Endothelial cell of umbilical vein (primary cell): ENCODE data around the gene ACMSD. TPM values are rescaled to one million over a fixed set of nuclear protein-coding genes. Genes with fewer than 3 reads are reported as not detected.

ENCODE experiments used
- BruUV-seq: library from RNA; stranded (reverse); fragments of 400-500 nt; replicated peaks from 2 replicates; lab custom pipeline; 2021; lab: Mats Ljungman, UMichigan
- CTCF ChIA-PET: fragments of 300-600, 350-600 bp; sonication (Branson Sonifier 250); formaldehyde crosslinking; loops from one replicate; lab custom pipeline; 2021; ENCODE audit warnings: antibody characterized with exemption, inconsistent platforms; lab: Charles Lee
- POLR2A ChIA-PET: fragments of 300-600, 350-600 bp; sonication (Branson Sonifier 250); formaldehyde crosslinking; loops from one replicate; lab custom pipeline; 2021; ENCODE audit warnings: antibody characterized with exemption, inconsistent platforms; lab: Charles Lee
- DNase-seq: peaks from one replicate; pipeline ENCODE4 v3.0.0-alpha.2; 2011; ENCODE audit warnings: low read depth, low spot score
- FAIRE-seq: peaks from 2 replicates; lab custom pipeline; 2011; peaks lifted over from hg19 to GRCh38; lab: Jason Lieb, UNC
- H2AFZ ChIP-seq: 2 replicates; pipeline ENCODE4 v1.6.0; 2012; ENCODE audit warnings: low read depth, low read length, control low read depth, inconsistent platforms
- H3K27ac ChIP-seq: 2 replicates; pipeline ENCODE4 v1.5.1; 2011; ENCODE audit warnings: low read depth, mild to moderate bottlenecking, control low read depth, low read length, moderate library complexity; ENCODE audit not compliant: insufficient read depth
- H3K27me3 ChIP-seq, 2 experiments: 2 replicates each; pipeline versions ENCODE4 v1.6.0 to v1.6.1; 2011; ENCODE audit warnings: low read length in 2 of 2, mixed read lengths in 1 of 2; ENCODE audit not compliant: control insufficient read depth in 2 of 2, insufficient read depth in 2 of 2
- H3K36me3 ChIP-seq, 2 experiments: 2 replicates in 1 of 2; 3 replicates in 1 of 2; pipeline ENCODE4 v1.5.1; 2011; ENCODE audit warnings: low read length in 2 of 2, mild to moderate bottlenecking in 1 of 2, moderate library complexity in 1 of 2; ENCODE audit not compliant: control insufficient read depth in 2 of 2, insufficient read depth in 2 of 2; ENCODE audit errors: extremely low read depth in 1 of 2
- H3K4me1 ChIP-seq: 3 replicates; pipeline ENCODE4 v1.5.1; 2011; ENCODE audit warnings: mild to moderate bottlenecking, low read length; ENCODE audit not compliant: control insufficient read depth, insufficient read depth; ENCODE audit errors: extremely low read depth
- H3K4me2 ChIP-seq: 2 replicates; pipeline ENCODE4 v1.6.1; 2011; ENCODE audit warnings: low read length, control low read depth, mixed read lengths; ENCODE audit not compliant: insufficient read depth
- H3K4me3 ChIP-seq, 3 experiments: fragments of 200-600 bp in 1 of 3; sonication (generic), shearing (Covaris generic) in 1 of 3; replicated peaks in 1 of 3; 2 replicates each; pipeline ENCODE4 v1.5.1; 2011 to 2016; ENCODE audit warnings: control low read depth in 3 of 3, low read length in 3 of 3, mild to moderate bottlenecking in 2 of 3, inconsistent platforms in 1 of 3, low read depth in 1 of 3, moderate library complexity in 1 of 3; ENCODE audit not compliant: insufficient read depth in 1 of 3
- H3K79me2 ChIP-seq: 2 replicates; pipeline ENCODE4 v1.6.0; 2012; ENCODE audit warnings: low read length, inconsistent platforms; ENCODE audit not compliant: control insufficient read depth, insufficient read depth
- H3K9ac ChIP-seq: replicated peaks from 2 replicates; pipeline ENCODE3; 2011; ENCODE audit warnings: low read length, control low read depth; ENCODE audit not compliant: insufficient read depth; ENCODE audit errors: extremely low read depth
- H3K9me1 ChIP-seq: replicated peaks from 3 replicates; pipeline ENCODE4 v1.6.0; 2011; ENCODE audit warnings: mild to moderate bottlenecking, low read length; ENCODE audit not compliant: control insufficient read depth, insufficient read depth; ENCODE audit errors: extremely low read depth
- H3K9me3 ChIP-seq: replicated peaks from 2 replicates; pipeline ENCODE4 v1.5.1; 2012; ENCODE audit warnings: low read length, inconsistent platforms; ENCODE audit not compliant: control insufficient read depth, insufficient read depth
- H4K20me1 ChIP-seq: replicated peaks from 2 replicates; pipeline ENCODE3; 2011; ENCODE audit warnings: mild to moderate bottlenecking, low read length; ENCODE audit not compliant: control insufficient read depth, insufficient read depth; ENCODE audit errors: extremely low read depth
- EZH2 ChIP-seq: IDR thresholded peaks from 2 replicates; pipeline ENCODE4 v1.6.1; 2012; ENCODE audit warnings: borderline replicate concordance, low read depth, mild to moderate bottlenecking, moderate library complexity, low read length, inconsistent platforms; ENCODE audit not compliant: severe bottlenecking
- FOS ChIP-seq: IDR thresholded peaks from 2 replicates; pipeline ENCODE4 v1.6.1; 2011; ENCODE audit warnings: mild to moderate bottlenecking, low read length, moderate library complexity, borderline replicate concordance; ENCODE audit not compliant: insufficient read depth
- GATA2 ChIP-seq: IDR thresholded peaks from 2 replicates; pipeline ENCODE4 v1.7.0; 2011; ENCODE audit warnings: low read depth, mild to moderate bottlenecking, moderate library complexity, mixed read lengths, low read length; ENCODE audit not compliant: insufficient read length, insufficient read depth
- JUN ChIP-seq: IDR thresholded peaks from 2 replicates; pipeline ENCODE4 v1.6.1; 2011; ENCODE audit warnings: borderline replicate concordance, low read depth; ENCODE audit not compliant: insufficient read length, insufficient read depth
- MYC ChIP-seq: IDR thresholded peaks from one replicate; pipeline ENCODE4 v1.6.1; 2011; ENCODE audit warnings: mild to moderate bottlenecking, low read depth, low read length
- POLR2A ChIP-seq: IDR thresholded peaks from 2 replicates; pipeline ENCODE4 v1.6.1; 2012; ENCODE audit warnings: low read depth, mild to moderate bottlenecking, control low read depth, low read length
- POLR2AphosphoS5 ChIP-seq: IDR thresholded peaks from 2 replicates; pipeline ENCODE4 v1.6.1; 2012; ENCODE audit warnings: low read depth, mild to moderate bottlenecking, control low read depth, low read length, moderate library complexity; ENCODE audit not compliant: insufficient read depth
- dilution Hi-C: fragments of 300-500 bp; cut with MboI; formaldehyde crosslinking; loops from one replicate; pipeline ENCODE4 v1.15.0; 2019; ENCODE audit warnings: low sequenced_read_pairs; ENCODE audit not compliant: extremely low pct_ligation_motif_present
- intact Hi-C: fragments of 100-400 bp; cut with micrococcal nuclease; formaldehyde crosslinking; loops from one replicate; pipeline ENCODE4 v1.10.0; 2022
- polyA plus RNA-seq, 4 experiments: library from polyadenylated mRNA; depleted of rRNA in 3 of 4; stranded (reverse) in 3 of 4; unstranded in 1 of 4; fragments of >200 nt; gene quantifications; 2 replicates each; pipeline versions ENCODE4 v1.2.1 to v1.2.3, GENCODE V29; 2011 to 2012; ENCODE audit warnings: missing spikeins in 1 of 4
- total RNA-seq: library from RNA; stranded (reverse); gene quantifications from 2 replicates; pipeline ENCODE4 v1.2.3, GENCODE V29; 2021
- TF ChIP-seq, protein P1 (sequence below): IDR thresholded peaks from 2 replicates; pipeline ENCODE4 v1.6.1; 2011; ENCODE audit not compliant: insufficient read depth, insufficient read length
- TF ChIP-seq, protein P2 (sequence below), 2 donors: IDR thresholded peaks; 1 replicate in 1 of 2; 2 replicates in 1 of 2; pipeline ENCODE4 v1.5.1; 2011; ENCODE audit warnings: low read length in 2 of 2, mild to moderate bottlenecking in 2 of 2, moderate library complexity in 2 of 2, control low read depth in 1 of 2, inconsistent platforms in 1 of 2, low read depth in 1 of 2; ENCODE audit not compliant: insufficient read depth in 1 of 2; ENCODE audit errors: extremely low read depth in 1 of 2

ACMSD gene
- total and polyA plus RNA-seq, 2 donors (not counting 3 experiments of a cell fraction or from before 2014, with no cell fraction given) = not detected

- BruUV-seq = no TSS peak
- no peak for TF ChIP-seq POLR2A
- TF ChIP-seq, protein P1, sequence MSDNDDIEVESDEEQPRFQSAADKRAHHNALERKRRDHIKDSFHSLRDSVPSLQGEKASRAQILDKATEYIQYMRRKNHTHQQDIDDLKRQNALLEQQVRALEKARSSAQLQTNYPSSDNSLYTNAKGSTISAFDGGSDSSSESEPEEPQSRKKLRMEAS = no peak
- TF ChIP-seq POLR2AphosphoS5 = no peak
- no peak for TF ChIP-seq EZH2
- TF ChIP-seq JUN = no peak
- no peak for TF ChIP-seq MYC
- TF ChIP-seq, protein P2, sequence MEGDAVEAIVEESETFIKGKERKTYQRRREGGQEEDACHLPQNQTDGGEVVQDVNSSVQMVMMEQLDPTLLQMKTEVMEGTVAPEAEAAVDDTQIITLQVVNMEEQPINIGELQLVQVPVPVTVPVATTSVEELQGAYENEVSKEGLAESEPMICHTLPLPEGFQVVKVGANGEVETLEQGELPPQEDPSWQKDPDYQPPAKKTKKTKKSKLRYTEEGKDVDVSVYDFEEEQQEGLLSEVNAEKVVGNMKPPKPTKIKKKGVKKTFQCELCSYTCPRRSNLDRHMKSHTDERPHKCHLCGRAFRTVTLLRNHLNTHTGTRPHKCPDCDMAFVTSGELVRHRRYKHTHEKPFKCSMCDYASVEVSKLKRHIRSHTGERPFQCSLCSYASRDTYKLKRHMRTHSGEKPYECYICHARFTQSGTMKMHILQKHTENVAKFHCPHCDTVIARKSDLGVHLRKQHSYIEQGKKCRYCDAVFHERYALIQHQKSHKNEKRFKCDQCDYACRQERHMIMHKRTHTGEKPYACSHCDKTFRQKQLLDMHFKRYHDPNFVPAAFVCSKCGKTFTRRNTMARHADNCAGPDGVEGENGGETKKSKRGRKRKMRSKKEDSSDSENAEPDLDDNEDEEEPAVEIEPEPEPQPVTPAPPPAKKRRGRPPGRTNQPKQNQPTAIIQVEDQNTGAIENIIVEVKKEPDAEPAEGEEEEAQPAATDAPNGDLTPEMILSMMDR (IDR thresholded peaks at IDR 0.05; ENCODE audit: extremely low read depth in 1 of 2, insufficient read depth in 1 of 2, low read depth in 1 of 2, low read length in 2 of 2) = no peak
- TF ChIP-seq GATA2 = no peak
- TF ChIP-seq FOS = no peak
- Histone ChIP-seq H4K20me1 (peaks cover 32% of the 10 kb centered on the region), H3K9me1 (no peaks in the 10 kb centered on the region), H2AFZ (no peak overlapping the region), H3K27me3 (no peaks in the 10 kb centered on the region), H3K9ac (no peak overlapping the region), H3K4me1 (peaks cover 6% of the 10 kb centered on the region), H3K9me3 (no peaks in the 10 kb centered on the region), H3K4me3 (no peak overlapping the region), H3K27ac (no peak overlapping the region), H3K79me2 (peaks cover 100% of the 10 kb centered on the region), H3K4me2 (no peak overlapping the region), H3K36me3 (peaks cover 0 to 6% of the 10 kb centered on the region in 2 experiments)
- CTCF ChIA-PET = interaction anchor here (0.8 kb wide), 1 partner anchor 8 kb away, joined by 3 read pairs; no protein-coding TSS in a partner anchor
- POLR2A ChIA-PET = interaction anchor here (0.6 kb wide), 1 partner anchor 913 kb away, joined by 4 read pairs; no protein-coding TSS in a partner anchor
- FAIRE-seq (no peak), DNase-seq (peak; percentile 26)
- intact Hi-C loops = no loop called here
- dilution Hi-C loops = no loop called here
Observed at GRCh38 chr2:134926231-134926931, 88.0 kb downstream of the ACMSD start.
